Neuronal stem cell (in vitro differentiated cells): ENCODE data around the gene PIK3C2B.
A peak's percentile ranks its signal among the peaks of the same experiment; 100 is the strongest.

Experiments
- DNase-seq: peaks from one replicate; pipeline ENCODE4 v3.0.0-alpha.2; 2013; ENCODE audit warnings: low spot score
- H2AFZ ChIP-seq: one replicate; pipeline ENCODE4 v1.6.1; 2013; ENCODE audit warnings: mild to moderate bottlenecking, low read length, inconsistent platforms
- H2AK5ac ChIP-seq: 2 replicates; pipeline ENCODE4 v1.6.1; 2013; ENCODE audit warnings: low read depth, mild to moderate bottlenecking, inconsistent platforms, low read length, moderate library complexity, mixed read lengths
- H2BK120ac ChIP-seq: 2 replicates; pipeline ENCODE4 v1.6.1; 2013; ENCODE audit warnings: low read depth, mild to moderate bottlenecking, inconsistent platforms, low read length, moderate library complexity, mixed read lengths
- H2BK12ac ChIP-seq: one replicate; pipeline ENCODE4 v1.6.1; 2013; ENCODE audit warnings: low read length, inconsistent platforms
- H2BK15ac ChIP-seq: 2 replicates; pipeline ENCODE4 v1.6.1; 2013; ENCODE audit warnings: mild to moderate bottlenecking, low read length, inconsistent platforms, mixed read lengths
- H2BK5ac ChIP-seq: one replicate; pipeline ENCODE4 v1.6.1; 2013; ENCODE audit warnings: inconsistent platforms, mild to moderate bottlenecking, low read length, moderate library complexity
- H3K14ac ChIP-seq: one replicate; pipeline ENCODE4 v1.6.1; 2013; ENCODE audit warnings: low read length, inconsistent platforms
- H3K18ac ChIP-seq: 2 replicates; pipeline ENCODE4 v1.6.1; 2013; ENCODE audit warnings: low read length, inconsistent platforms
- H3K23ac ChIP-seq: 2 replicates; pipeline ENCODE4 v1.6.1; 2013; ENCODE audit warnings: low read depth, mild to moderate bottlenecking, mixed read lengths, low read length, inconsistent platforms; ENCODE audit not compliant: poor library complexity
- H3K27ac ChIP-seq: replicated peaks from 3 replicates; pipeline ENCODE4 v1.5.1; 2013; ENCODE audit warnings: low read length, inconsistent platforms
- H3K27me3 ChIP-seq, 3 experiments: 2 replicates each; pipeline ENCODE4 v1.6.1; 2013; ENCODE audit warnings: low read length in 3 of 3, mild to moderate bottlenecking in 2 of 3, inconsistent platforms in 1 of 3, low read depth in 1 of 3, mixed read lengths in 1 of 3, moderate library complexity in 1 of 3; ENCODE audit not compliant: control insufficient read depth in 3 of 3, insufficient read depth in 3 of 3
- H3K36me3 ChIP-seq, 2 donors: replicated peaks in 1 of 2; 2 replicates each; pipeline ENCODE4 v1.6.1; 2013; ENCODE audit warnings: low read length in 2 of 2; ENCODE audit not compliant: control insufficient read depth in 2 of 2, insufficient read depth in 2 of 2
- H3K4ac ChIP-seq: 2 replicates; pipeline ENCODE4 v1.6.1; 2013; ENCODE audit warnings: inconsistent platforms, mild to moderate bottlenecking, low read length, moderate library complexity
- H3K4me1 ChIP-seq, 2 donors: 1 replicate in 1 of 2; 2 replicates in 1 of 2; pipeline ENCODE4 v1.6.1; 2013; ENCODE audit warnings: low read length in 2 of 2, low read depth in 1 of 2; ENCODE audit not compliant: control insufficient read depth in 2 of 2, insufficient read depth in 1 of 2
- H3K4me2 ChIP-seq: one replicate; pipeline ENCODE4 v1.6.1; 2013; ENCODE audit warnings: mild to moderate bottlenecking, low read length, inconsistent platforms; ENCODE audit not compliant: insufficient read depth, poor library complexity, severe bottlenecking
- H3K4me3 ChIP-seq, 2 donors: 2 replicates each; pipeline ENCODE4 v1.5.1; 2013; ENCODE audit warnings: low read length in 2 of 2, mild to moderate bottlenecking in 2 of 2, inconsistent platforms in 1 of 2, moderate library complexity in 1 of 2
- H3K79me1 ChIP-seq: one replicate; pipeline ENCODE4 v1.6.1; 2013; ENCODE audit warnings: low read depth, mild to moderate bottlenecking, inconsistent platforms, low read length, moderate library complexity
- H3K9ac ChIP-seq: one replicate; pipeline ENCODE4 v1.6.1; 2013; ENCODE audit warnings: mild to moderate bottlenecking, low read depth, low read length, inconsistent platforms; ENCODE audit not compliant: poor library complexity
- H3K9me3 ChIP-seq, 2 donors: replicated peaks in 1 of 2; 2 replicates each; pipeline versions ENCODE3 to v1.6.1; 2013; ENCODE audit warnings: low read length in 2 of 2, mild to moderate bottlenecking in 2 of 2, inconsistent platforms in 1 of 2, low read depth in 1 of 2, mixed read lengths in 1 of 2, moderate library complexity in 1 of 2; ENCODE audit not compliant: control insufficient read depth in 2 of 2, insufficient read depth in 1 of 2
- H4K8ac ChIP-seq: one replicate; pipeline ENCODE4 v1.6.1; 2013; ENCODE audit warnings: low read depth, mild to moderate bottlenecking, inconsistent platforms, low read length, moderate library complexity
- H4K91ac ChIP-seq: one replicate; pipeline ENCODE4 v1.6.1; 2013; ENCODE audit warnings: low read length, low read depth, mild to moderate bottlenecking, inconsistent platforms; ENCODE audit not compliant: poor library complexity
- WGBS, 2 donors: extraction: QIAGEN DNeasy Blood & Tissue Kit; methylation state at CpG; one replicate each; pipeline ENCODE4 v1.1.7; 2013; ENCODE audit warnings: missing lambda C conversion rate in 2 of 2, mixed read lengths in 1 of 2; ENCODE audit not compliant: insufficient read length in 2 of 2, insufficient replicate concordance in 1 of 2; ENCODE audit errors: extremely low coverage in 2 of 2; 5-methylcytosine and 5-hydroxymethylcytosine counted together

PIK3C2B gene

GRCh38 chr1:204513117-204513716 lies 18.6 kb upstream of the PIK3C2B start:
- no peak overlapping the region for H3K9ac ChIP-seq
- DNase-seq, result no peak
- H3K36me3 ChIP-seq, result peaks cover 3 to 10% of the 10 kb centered on the region in 2 donors
- H3K79me1 ChIP-seq, result peaks cover 12% of the 10 kb centered on the region
- no peaks in the 10 kb centered on the region for H3K4me1 ChIP-seq
- H2AFZ ChIP-seq, result no peak overlapping the region
- no peak overlapping the region for H2AK5ac ChIP-seq
- H3K9me3 ChIP-seq, result no peaks in the 10 kb centered on the region
- no peak overlapping the region for H3K4me2 ChIP-seq
- no peak overlapping the region for H3K14ac ChIP-seq
- H3K4ac ChIP-seq, result no peak overlapping the region
- H3K27ac ChIP-seq, result no peak overlapping the region
- H4K8ac ChIP-seq, result no peak overlapping the region
- H4K91ac ChIP-seq, result no peak overlapping the region
- H2BK12ac ChIP-seq, result no peak overlapping the region
- no peak overlapping the region for H3K23ac ChIP-seq
- no peak overlapping the region for H2BK120ac ChIP-seq
- no peaks in the 10 kb centered on the region for H3K27me3 ChIP-seq
- no peak overlapping the region for H2BK15ac ChIP-seq
- H3K4me3 ChIP-seq, result no peak overlapping the region
- WGBS, 2 donors, result no CpG with 5 or more reads among the region's 15 CpGs
- no peak overlapping the region for H2BK5ac ChIP-seq
- H3K18ac ChIP-seq, result no peak overlapping the region

GRCh38 chr1:204511366-204511765 lies 16.8 kb upstream of the PIK3C2B start:
- H2AFZ ChIP-seq, result no peak overlapping the region
- H4K91ac ChIP-seq, result no peak overlapping the region
- no peaks in the 10 kb centered on the region for H3K27me3 ChIP-seq
- H2BK120ac ChIP-seq, result no peak overlapping the region
- no peak overlapping the region for H3K18ac ChIP-seq
- no peak overlapping the region for H2BK12ac ChIP-seq
- H2BK15ac ChIP-seq, result no peak overlapping the region
- no peak overlapping the region for H3K23ac ChIP-seq
- no peak overlapping the region for H3K4ac ChIP-seq
- no peak overlapping the region for H3K27ac ChIP-seq
- no peak overlapping the region for H3K9ac ChIP-seq
- no peak overlapping the region for H2BK5ac ChIP-seq
- no peaks in the 10 kb centered on the region for H3K9me3 ChIP-seq
- no peaks in the 10 kb centered on the region for H3K36me3 ChIP-seq
- no peak for DNase-seq
- no peak overlapping the region for H4K8ac ChIP-seq
- no peak overlapping the region for H3K4me3 ChIP-seq
- no peak overlapping the region for H2AK5ac ChIP-seq
- no peaks in the 10 kb centered on the region for H3K4me1 ChIP-seq
- H3K14ac ChIP-seq, result no peak overlapping the region
- peaks cover 1% of the 10 kb centered on the region for H3K79me1 ChIP-seq
- no peak overlapping the region for H3K4me2 ChIP-seq

GRCh38 chr1:204509186-204509635 lies 14.6 kb upstream of the PIK3C2B start:
- Histone ChIP-seq H3K4ac (no peak overlapping the region), H3K79me1 (no peaks in the 10 kb centered on the region), H3K4me3 (no peak overlapping the region), H3K4me1 (no peaks in the 10 kb centered on the region), H2AK5ac (no peak overlapping the region), H3K27ac (no peak overlapping the region), H3K18ac (no peak overlapping the region), H2BK15ac (no peak overlapping the region), H3K36me3 (no peaks in the 10 kb centered on the region), H3K4me2 (no peak overlapping the region), H3K9me3 (no peaks in the 10 kb centered on the region), H2BK5ac (no peak overlapping the region), H3K27me3 (no peaks in the 10 kb centered on the region), H2BK120ac (no peak overlapping the region), H2BK12ac (no peak overlapping the region), H3K14ac (no peak overlapping the region), H4K8ac (no peak overlapping the region), H3K9ac (no peak overlapping the region), H2AFZ (no peak overlapping the region), H4K91ac (no peak overlapping the region), H3K23ac (no peak overlapping the region)
- WGBS, 2 donors, result no CpG with 5 or more reads among the region's 9 CpGs
- no peak for DNase-seq

- no peaks in the 10 kb centered on the region for H3K36me3 ChIP-seq
- H2BK15ac ChIP-seq, result no peak overlapping the region
- no peaks in the 10 kb centered on the region for H3K79me1 ChIP-seq
- H2AK5ac ChIP-seq, result no peak overlapping the region
- H3K4me3 ChIP-seq, result peak overlapping the region; percentile 69 to 79
- no peak overlapping the region for H3K9ac ChIP-seq
- H3K23ac ChIP-seq, result no peak overlapping the region
- H3K4ac ChIP-seq, result no peak overlapping the region
- peak; percentile 48 for DNase-seq
- H3K27me3 ChIP-seq, result no peaks in the 10 kb centered on the region
- peak overlapping the region; percentile 78 for H2AFZ ChIP-seq
- no peak overlapping the region for H3K27ac ChIP-seq
- H2BK12ac ChIP-seq, result no peak overlapping the region
- H3K9me3 ChIP-seq, result no peaks in the 10 kb centered on the region
- H2BK5ac ChIP-seq, result no peak overlapping the region
- H4K91ac ChIP-seq, result no peak overlapping the region
- no CpG with 5 or more reads among the region's 22 CpGs for WGBS, 2 donors
- no peak overlapping the region for H3K18ac ChIP-seq
- peaks cover 3 to 8% of the 10 kb centered on the region in 2 donors for H3K4me1 ChIP-seq
- H3K14ac ChIP-seq, result no peak overlapping the region
- no peak overlapping the region for H2BK120ac ChIP-seq
- H3K4me2 ChIP-seq, result peak overlapping the region; percentile 66
- H4K8ac ChIP-seq, result no peak overlapping the region
Observed at GRCh38 chr1:204507317-204508105, 12.9 kb upstream of the PIK3C2B start.
